ENCODE measurements around the gene EIF3D.

EIF3D gene

DNA sequence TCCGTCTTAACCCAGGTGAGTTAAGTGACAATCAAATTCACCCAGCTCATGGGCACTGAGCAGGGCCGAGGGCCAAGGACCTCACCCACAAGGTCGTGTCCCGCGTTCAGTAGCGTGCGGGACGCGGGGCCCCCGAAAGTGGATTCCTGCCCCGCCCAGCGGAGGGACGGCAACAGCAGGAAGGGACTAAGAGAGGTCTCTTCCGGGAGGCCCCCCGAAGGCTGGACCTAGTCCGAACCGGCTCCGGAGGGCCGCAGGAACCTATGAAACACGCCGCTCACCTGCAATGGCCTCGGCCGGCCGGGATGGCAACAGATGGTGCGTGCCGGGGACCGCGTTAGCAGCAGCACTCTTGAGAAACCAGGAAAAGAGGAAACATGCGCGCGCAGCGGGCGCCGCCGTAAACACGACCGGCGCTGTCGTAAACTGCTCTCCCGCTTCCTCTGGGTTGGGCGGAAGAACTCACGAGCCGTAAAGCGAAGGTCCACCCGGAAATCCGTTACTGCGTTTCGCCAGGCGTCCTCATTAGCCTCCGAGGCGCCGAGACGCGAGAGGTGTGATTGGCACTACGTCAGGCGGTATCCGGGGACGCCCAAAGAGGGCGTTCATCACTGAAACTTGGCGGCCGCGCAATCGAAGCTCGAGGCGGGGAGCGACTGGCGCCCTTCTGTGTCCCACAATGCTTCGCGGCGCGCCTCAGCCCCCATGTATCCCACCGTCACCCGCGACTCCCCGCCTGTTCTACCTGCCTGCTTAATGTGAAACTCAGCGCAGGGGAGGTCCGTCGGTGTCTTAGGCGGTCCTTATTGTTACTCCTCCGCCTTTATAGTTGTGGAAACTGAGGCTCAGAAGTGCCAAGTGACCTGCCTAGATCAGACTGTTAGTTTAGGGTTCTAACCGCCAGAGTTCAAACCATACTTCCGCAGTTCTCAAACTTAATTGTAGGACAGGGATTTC, at the start of gene EIF3D:
Gene EIF3D (minus strand): TSS at position 372 of the 957 bp plus-strand sequence. CDS start 3,045 bp downstream, outside the sequence.
- peak; percentile 97 for DNase-seq

GRCh38 chr22:36578619-36579018, 49.7 kb upstream of the EIF3D start:
- no peak for DNase-seq

- no peak for DNase-seq
Measured at GRCh38 chr22:36577019-36577418, 48.1 kb upstream of the EIF3D start.

DNA sequence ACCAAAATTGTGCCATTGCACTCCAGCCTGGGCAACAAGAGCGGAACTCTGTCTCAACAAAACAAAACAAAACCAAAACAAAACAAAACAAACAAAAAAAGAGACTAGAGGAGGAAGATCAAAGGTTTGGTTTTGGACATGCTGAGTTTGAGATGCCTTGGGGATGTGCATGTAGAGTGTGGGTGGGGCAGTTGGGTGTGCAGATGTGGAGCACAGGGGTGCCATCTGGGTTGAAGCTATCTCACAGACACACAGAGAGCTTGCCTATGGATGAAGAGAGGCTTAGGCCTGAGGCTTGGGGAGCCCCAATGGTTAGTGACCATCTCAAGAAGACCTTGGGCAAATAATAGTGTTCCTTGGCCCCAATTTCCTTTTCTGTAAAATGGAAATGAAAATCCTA, 45.8 kb upstream of the EIF3D start:
- DNase-seq, result no peak

DNA sequence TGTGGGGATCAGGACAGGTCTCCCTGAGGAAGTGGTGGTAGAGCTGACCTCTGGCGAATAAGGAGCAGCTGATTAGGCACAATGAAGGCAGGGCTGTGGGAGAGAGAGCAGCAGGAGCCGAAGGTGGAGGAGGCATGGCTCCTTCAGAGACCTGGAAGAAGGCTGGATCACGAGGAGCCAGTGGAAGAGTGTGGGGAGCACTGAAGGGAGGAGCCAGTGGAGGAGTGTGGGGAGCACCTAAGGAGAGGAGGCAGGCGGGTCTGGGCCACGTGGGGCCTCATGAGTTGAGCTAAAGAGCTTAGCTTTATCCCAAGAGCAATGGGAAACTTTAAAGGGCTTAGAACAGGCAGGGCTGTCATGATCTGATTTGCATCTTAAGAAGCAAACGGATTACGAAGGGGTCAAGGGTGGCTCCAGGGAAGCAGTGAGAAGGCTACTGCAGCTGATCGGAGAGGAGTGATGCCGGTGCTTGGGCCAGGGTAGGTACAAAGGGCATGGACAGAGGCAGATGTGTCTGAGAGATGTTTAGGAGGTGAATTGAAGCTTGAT, 44.9 kb upstream of the EIF3D start:
- no peak for DNase-seq

DNA sequence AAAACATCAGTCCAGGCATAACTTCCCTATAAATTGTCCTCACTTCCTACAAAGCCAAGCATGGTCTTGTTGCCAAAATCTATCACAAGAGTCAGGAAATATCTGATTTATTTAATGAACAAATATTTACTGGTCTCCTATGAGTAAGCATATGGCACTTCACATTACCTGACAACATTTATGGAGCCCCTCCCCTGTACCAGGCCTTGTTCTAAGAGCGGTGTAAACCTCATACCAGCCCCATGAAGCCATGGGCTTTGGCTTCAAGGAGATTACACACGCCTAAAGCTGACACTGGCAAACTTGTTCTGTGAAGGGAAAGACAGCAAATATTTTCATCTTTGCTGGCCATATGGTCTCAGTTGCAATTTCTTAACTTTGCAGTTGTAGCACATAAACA, 43.0 kb upstream of the EIF3D start:
- DNase-seq, result no peak

- DNase-seq, result no peak
Measured at GRCh38 chr22:36569999-36570398, 41.0 kb upstream of the EIF3D start.

- DNase-seq, result no peak
Measured at GRCh38 chr22:36568846-36569245, 39.9 kb upstream of the EIF3D start.

DNA sequence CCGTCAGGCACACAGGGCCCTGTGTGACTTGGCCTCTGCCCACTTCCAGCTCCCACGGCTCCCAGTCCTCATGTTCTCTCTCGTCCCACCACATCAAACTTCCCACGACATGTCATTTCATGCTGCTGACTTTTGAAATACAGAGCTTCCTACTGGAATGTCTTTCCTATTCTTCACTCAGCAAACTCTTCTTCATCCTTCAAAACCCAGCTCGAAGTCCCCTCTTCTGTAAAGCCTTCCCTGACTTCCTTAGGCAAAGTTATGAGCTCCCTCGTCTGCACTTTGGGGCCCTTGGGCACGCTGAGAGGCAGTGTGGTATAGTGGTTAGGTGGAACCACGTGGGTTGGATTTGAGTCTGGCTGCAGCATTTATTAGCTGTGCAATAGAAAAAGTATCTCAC, 37.8 kb upstream of the EIF3D start:
- no peak for DNase-seq

DNA sequence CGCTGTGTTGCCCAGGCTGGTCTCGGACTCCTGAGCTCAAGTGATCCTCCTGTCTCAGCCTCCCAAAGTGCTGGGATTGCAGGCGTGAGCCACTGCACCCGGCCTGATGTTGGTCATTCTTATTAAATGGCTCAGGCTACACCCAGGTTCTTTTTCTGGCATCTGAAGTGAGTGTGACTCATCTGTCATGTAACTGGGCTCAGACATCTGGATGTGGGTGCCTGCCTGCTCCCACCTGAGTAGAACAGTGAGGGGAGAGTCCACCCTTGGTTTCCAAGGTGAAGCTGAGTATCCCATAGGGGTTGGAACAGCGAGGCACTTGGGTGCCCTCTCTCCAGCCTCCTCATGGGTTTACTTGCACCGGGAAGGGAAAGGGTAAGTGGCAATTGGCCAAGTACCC, 36.7 kb upstream of the EIF3D start:
- DNase-seq, result no peak

DNA sequence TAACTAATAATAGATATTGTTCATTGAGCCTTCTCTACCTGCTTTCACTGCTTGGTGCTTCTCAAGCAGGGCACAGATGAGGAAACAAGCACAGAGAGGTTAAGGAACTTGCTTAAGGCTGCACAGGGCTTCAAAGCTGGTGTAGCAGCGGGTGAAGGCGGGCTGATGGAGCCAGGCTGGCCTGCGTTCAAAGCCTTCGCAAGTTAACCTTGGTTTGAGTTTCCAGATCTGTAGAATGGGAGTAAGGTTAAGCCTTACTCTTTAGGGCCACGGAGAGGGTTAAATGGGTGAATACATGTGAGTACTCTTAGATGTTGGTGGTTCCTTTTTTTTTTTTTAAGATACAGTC, 36.2 kb upstream of the EIF3D start:
- DNase-seq, result no peak

DNA sequence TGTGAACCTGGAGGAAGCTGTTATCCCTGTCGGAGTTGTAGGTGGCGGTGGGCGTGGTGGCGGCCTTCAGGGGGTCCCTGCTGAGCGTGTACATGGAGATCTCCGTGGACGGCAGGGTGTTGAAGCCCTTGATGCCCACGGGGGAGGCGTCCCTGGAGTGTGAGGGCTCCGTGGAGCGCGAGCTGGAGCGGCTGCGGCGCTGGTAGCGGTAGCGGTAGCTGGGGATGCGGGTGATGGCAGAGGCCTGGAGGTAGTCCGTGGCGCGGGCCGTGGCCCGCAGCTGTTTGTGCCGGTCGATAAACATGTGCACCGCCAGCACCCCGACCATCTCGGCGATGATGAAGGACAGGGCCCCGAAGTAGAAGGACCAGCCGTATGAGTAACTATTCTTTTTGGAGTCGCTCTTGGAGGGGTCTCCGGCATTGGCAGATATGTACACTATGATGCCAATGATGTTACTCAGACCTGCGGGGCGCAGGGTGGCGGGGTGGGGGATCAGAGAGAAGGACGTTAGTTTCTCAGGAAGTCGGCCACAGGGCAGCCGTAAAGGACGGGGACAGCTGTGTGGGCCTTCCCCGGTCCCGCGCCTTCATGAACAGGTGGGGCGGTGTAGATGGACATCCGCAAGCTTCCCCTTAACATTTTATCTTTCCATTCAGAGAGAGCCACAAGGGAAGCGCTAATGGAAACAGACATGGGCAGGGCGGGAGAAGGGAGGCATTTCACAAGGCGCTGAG, 35.6 kb upstream of the EIF3D start:
- no peak for DNase-seq

- DNase-seq, result no peak
Measured at GRCh38 chr22:36563898-36564297, 34.9 kb upstream of the EIF3D start.

DNA sequence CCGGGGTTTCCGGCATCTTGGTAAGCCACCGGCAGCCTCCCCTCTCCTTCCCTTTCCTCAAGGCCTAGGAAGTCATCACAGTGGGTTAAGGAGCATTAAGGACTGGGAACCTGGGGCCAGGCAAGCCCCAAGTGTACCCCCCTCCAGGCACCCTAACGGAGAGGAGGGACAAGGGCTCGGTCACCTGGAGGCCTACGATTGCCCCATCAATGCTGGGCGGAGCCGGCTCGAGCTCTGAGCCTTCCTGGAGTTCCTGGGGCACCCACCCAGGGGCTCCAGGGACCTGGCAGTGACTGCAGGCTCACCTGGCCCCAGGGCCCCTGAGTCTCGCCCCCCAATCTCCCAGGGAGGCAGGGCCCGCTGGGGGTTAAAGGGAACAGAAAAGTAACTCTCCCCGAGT, 34.5 kb upstream of the EIF3D start:
- DNase-seq, result no peak

DNA sequence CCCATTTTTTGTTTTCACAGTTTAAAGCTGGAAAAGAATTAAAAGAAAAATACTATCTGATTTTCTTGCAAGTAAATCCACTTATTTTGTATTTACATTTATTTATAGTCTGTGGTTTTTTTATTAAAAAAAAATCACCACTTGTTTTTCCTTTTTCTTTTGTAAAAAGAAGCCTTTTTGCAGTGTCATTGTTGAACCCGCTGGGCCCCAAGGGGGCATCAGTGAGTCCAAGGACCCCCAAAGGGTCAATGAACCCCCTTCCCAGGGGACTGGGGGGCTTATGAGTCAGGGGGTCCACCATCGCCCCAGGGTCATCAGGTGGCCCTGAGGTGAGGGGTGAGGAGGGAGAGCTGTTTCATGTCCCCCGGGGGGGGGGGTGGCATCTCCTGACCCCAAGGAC, 34.0 kb upstream of the EIF3D start:
- no peak for DNase-seq

DNA sequence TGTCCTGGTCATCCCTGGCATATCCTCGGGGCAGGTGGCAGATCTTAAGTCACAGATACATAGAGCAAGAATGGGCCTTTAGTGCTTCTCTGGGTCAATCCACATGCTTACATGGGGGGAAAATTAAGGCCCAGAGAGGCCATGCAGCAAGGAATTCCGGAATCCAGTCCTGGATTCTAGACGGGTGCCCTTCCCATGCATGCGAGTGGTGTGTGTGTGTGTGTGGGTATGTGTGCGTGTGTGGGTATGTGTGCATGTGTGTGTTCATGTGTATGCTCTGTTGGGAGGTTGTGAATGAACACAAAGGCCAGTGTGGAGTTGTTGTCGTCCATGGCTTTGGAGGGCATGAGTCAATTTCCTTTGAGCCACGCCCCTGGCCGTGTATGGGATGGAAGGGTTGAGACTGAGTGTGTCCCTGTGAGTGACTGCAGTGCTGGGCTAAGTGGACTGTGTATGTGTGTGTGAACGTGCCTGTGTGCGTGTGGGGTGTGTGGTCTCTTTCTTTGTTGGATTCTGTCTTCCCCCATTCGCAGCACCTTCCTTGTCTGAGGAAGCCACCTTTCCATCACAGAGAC, 33.4 kb upstream of the EIF3D start:
- no peak for DNase-seq

- DNase-seq, result no peak
Measured at GRCh38 chr22:36561291-36561811, 32.4 kb upstream of the EIF3D start.

GRCh38 chr22:36560001-36560400, 31.0 kb upstream of the EIF3D start:
- no peak for DNase-seq

- no peak for DNase-seq
Measured at GRCh38 chr22:36554098-36554497, 25.1 kb upstream of the EIF3D start.

DNA sequence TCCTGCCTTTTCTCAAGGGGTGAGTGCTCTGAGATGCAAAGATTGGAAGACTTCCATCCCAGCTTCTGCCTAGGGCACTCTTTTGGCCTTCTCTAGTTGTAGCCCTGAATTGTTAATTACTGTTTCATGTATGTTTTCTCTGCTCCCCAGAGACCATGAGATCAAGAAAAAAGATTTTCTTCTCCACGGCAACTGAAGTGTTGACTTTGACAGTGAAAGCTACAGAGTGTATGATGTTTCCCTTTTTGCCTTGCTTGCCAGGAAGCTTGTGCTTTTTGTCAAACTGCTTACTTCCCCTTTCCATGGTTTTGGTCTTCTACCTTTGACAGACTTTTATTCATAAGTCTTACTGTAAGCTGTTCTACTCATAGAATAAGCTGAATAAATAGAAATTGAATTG, 23.3 kb upstream of the EIF3D start:
- no peak for DNase-seq

DNA sequence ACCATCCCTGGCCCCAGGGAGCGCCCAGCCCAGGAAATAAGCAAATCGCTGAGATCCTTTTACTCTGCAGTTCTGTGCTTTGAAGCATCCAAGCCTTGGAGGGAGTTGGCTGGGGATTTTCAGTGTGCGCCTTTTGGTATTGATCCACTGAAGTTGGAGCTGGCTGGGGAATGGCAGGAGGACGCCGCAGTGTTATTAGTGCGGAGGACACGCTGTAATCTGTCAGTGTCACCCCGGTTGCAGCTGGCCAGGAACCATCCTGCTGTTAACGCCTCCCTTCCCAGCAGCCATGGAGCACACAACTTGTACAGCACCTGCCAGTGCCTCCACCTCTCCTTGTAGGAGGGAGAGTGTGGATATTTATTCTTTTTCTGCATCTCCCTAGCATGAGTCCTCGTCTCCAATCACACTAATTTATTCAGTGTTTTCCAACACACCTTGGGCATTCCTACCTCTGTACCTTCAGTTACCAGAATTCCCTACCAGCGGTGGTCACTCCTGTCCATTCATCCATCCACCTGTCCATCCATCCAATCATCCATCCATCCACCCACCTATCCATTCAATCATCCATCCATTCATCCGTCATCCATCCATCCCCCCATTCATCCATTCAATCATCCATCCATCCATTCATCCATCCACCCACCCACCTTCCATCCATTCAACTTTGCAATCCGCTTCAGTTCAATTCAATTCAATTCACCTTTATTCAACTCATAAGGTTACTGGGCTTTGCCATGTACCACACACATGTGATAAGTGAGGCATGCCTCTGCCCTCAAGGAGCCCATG, 21.9 kb upstream of the EIF3D start:
- DNase-seq, result no peak

DNA sequence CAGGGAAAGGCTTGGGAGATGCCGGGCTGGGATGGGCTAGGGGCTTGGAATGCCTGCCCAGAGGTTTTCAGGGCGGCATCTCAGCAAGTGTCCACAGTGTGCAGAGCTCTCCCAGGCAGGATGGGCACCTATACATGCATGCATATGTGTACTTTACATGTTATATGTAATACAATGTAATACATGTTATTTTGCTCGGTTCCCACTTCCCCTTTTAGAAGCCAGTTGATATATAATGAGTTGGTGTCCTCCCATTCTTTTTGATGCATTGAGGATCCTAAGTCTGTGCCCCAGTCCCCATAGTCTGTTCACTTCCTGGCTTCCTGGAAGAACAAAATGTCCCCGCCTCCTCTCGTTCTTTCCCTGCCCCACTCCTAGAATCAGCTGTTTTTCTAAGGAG, 20.1 kb upstream of the EIF3D start:
- DNase-seq, result no peak

GRCh38 chr22:36548606-36549005, 19.6 kb upstream of the EIF3D start:
- DNase-seq, result no peak
